PC-9 (cell line): ENCODE results near the gene KBTBD4. TPM values are rescaled to one million over a fixed set of nuclear protein-coding genes. Genes with fewer than 3 reads are reported as not detected.
A peak's percentile ranks its signal among the peaks of the same experiment; 100 is the strongest.

Experiments
- BruUV-seq: library from RNA; stranded (reverse); fragments of 400-500 nt; replicated peaks from 2 replicates; lab custom pipeline; 2021; lab: Mats Ljungman, UMichigan
- CTCF ChIA-PET: fragments of 300-600 bp; sonication (Branson Sonifier 250); formaldehyde crosslinking; loops from one replicate; lab custom pipeline; 2022; ENCODE audit warnings: antibody characterized with exemption; lab: Charles Lee
- POLR2A ChIA-PET: fragments of 300-600 bp; sonication (Branson Sonifier 250); formaldehyde crosslinking; loops from one replicate; lab custom pipeline; 2022; ENCODE audit warnings: antibody characterized with exemption; ENCODE audit not compliant: unreplicated experiment; lab: Charles Lee
- DNase-seq, 2 experiments: peaks; one replicate each; pipeline versions ENCODE4 v3.0.0 to v3.0.0-alpha.2; 2015 to 2022; ENCODE audit warnings: mixed read lengths in 1 of 2
- H2AFZ ChIP-seq: fragments of 200-600 bp; sonication (generic); 2 replicates; pipeline ENCODE4 v1.8.1; 2017; ENCODE audit warnings: antibody characterized with exemption
- H3F3A ChIP-seq: fragments of 200-600 bp; sonication (generic); 2 replicates; pipeline ENCODE4 v1.8.1; 2017; ENCODE audit warnings: antibody characterized with exemption, mild to moderate bottlenecking, low read depth; ENCODE audit not compliant: insufficient read depth
- H3K27ac ChIP-seq: fragments of 200-600 bp; sonication (generic); 2 replicates; pipeline ENCODE4 v1.6.1; 2016; ENCODE audit warnings: mixed run types
- H3K27me3 ChIP-seq: fragments of 200-600 bp; sonication (generic); 2 replicates; pipeline ENCODE4 v1.6.1; 2016; ENCODE audit warnings: low read depth, mixed run types; ENCODE audit not compliant: insufficient read depth
- H3K36me3 ChIP-seq: fragments of 200-600 bp; sonication (generic); 2 replicates; pipeline ENCODE4 v1.6.1; 2016; ENCODE audit warnings: low read depth, mixed run types
- H3K4me1 ChIP-seq: fragments of 200-600 bp; sonication (generic); replicated peaks from 2 replicates; pipeline ENCODE4 v1.6.1; 2016; ENCODE audit warnings: mixed run types; ENCODE audit not compliant: insufficient read depth
- H3K4me2 ChIP-seq: fragments of 200-600 bp; sonication (generic); 2 replicates; pipeline ENCODE4 v1.6.1; 2017; ENCODE audit warnings: mixed run types
- H3K4me3 ChIP-seq: fragments of 200-600 bp; sonication (generic); 2 replicates; pipeline ENCODE4 v1.6.1; 2016; ENCODE audit warnings: mixed run types
- H3K79me2 ChIP-seq: fragments of 200-600 bp; sonication (generic); 2 replicates; pipeline ENCODE4 v1.6.1; 2017; ENCODE audit warnings: low read depth, mixed run types
- H3K9me2 ChIP-seq: fragments of 200-600 bp; sonication (generic); 2 replicates; pipeline ENCODE4 v1.8.1; 2017; ENCODE audit warnings: mild to moderate bottlenecking; ENCODE audit not compliant: insufficient read depth
- H3K9me3 ChIP-seq: fragments of 200-600 bp; sonication (generic); 2 replicates; pipeline ENCODE4 v1.8.1; 2016; ENCODE audit warnings: low read depth; ENCODE audit not compliant: insufficient read depth
- H4K20me1 ChIP-seq: fragments of 200-600 bp; sonication (generic); 2 replicates; pipeline ENCODE4 v1.8.1; 2017; ENCODE audit not compliant: insufficient read depth
- EZH2 ChIP-seq: fragments of 200-600 bp; sonication (generic); IDR thresholded peaks from 2 replicates; pipeline ENCODE4 v1.8.0; 2017; ENCODE audit warnings: antibody characterized with exemption, low read depth
- intact Hi-C: fragments of 100-400 bp; cut with micrococcal nuclease; formaldehyde crosslinking; loops from one replicate; pipeline ENCODE4 v1.10.0; 2022; ENCODE audit not compliant: unreplicated experiment
- total RNA-seq: library from RNA; stranded (reverse); gene quantifications from 2 replicates; pipeline ENCODE4 v1.2.3, GENCODE V29; 2021
- TF ChIP-seq, protein P1 (sequence below): fragments of 200-600 bp; sonication (generic); conservative IDR thresholded peaks from 2 replicates; pipeline ENCODE4 v1.6.1; 2017; ENCODE audit warnings: mixed run types, antibody characterized with exemption, mild to moderate bottlenecking, moderate library complexity

Gene KBTBD4
- total RNA-seq, 1 experiment from 2014 or later: 20.3 TPM

DNA sequence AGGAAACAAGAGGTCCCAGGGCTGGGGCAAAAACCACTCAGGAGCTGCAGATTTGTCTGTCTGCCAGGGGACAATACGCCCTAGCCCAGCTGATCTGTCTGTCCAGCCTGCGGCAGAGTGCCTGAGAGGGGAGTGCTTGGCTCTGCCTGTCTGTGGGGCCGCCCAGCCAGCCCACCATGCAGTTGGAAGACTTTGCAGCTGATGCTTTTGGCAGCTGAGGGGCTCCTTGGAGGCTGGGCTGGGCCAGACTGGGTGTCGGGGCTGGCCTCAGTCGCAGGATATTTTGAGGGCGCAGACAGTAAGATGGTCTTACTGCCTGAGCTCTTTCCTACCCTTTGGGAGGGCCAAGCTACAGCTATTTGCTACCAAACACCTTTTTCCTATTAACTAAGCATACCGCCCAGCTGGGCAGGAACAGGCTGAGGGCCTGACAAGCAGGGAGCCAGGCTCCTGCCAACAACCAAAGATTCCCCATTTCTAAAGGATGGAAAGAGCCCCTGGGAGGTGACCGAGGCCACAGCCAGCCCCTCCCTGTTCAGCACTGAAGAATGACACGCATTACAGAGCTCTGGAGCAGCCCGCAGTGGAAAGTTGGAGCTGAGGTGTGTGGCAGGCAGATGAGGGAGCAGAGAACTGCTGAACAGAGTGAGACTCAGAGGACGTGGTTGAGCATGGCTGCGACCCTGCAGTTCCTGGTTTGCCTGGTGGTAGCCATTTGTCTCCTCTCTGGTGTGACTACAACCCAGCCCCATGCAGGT, 7.5 kb upstream of the KBTBD4 start, which contains the start of gene FAM180B:
Gene FAM180B (plus strand): TSS at position 581 of the 758 bp plus-strand sequence. CDS start 91 bp downstream, at position 672.
- H4K20me1 ChIP-seq: no peaks in the 10 kb centered on the region
- BruUV-seq: no TSS peak
- intact Hi-C loops: no loop called here
- TF ChIP-seq, protein P1, sequence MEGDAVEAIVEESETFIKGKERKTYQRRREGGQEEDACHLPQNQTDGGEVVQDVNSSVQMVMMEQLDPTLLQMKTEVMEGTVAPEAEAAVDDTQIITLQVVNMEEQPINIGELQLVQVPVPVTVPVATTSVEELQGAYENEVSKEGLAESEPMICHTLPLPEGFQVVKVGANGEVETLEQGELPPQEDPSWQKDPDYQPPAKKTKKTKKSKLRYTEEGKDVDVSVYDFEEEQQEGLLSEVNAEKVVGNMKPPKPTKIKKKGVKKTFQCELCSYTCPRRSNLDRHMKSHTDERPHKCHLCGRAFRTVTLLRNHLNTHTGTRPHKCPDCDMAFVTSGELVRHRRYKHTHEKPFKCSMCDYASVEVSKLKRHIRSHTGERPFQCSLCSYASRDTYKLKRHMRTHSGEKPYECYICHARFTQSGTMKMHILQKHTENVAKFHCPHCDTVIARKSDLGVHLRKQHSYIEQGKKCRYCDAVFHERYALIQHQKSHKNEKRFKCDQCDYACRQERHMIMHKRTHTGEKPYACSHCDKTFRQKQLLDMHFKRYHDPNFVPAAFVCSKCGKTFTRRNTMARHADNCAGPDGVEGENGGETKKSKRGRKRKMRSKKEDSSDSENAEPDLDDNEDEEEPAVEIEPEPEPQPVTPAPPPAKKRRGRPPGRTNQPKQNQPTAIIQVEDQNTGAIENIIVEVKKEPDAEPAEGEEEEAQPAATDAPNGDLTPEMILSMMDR: no peak
- TF ChIP-seq EZH2: no peak
- no peaks in the 10 kb centered on the region for H3K79me2 ChIP-seq
- no peak within 1 kb of the TSS for H2AFZ ChIP-seq
- 0 out of 2 replicates have a peak, but pooled peaks cover 8% of the 10 kb centered on the region for H3K36me3 ChIP-seq
- no peaks in the 10 kb centered on the region; the same call in 1 of the 2 replicates for H3F3A ChIP-seq
- H3K4me3 ChIP-seq: no peak within 1 kb of the TSS
- H3K9me2 ChIP-seq: no peaks in the 10 kb centered on the region
- no peaks in the 10 kb centered on the region for H3K4me1 ChIP-seq
- H3K27me3 ChIP-seq: no peaks in the 10 kb centered on the region
- H3K4me2 ChIP-seq: no peak within 1 kb of the TSS
- DNase-seq: no peak
- H3K9me3 ChIP-seq: no peaks in the 10 kb centered on the region
- no peak within 1 kb of the TSS for H3K27ac ChIP-seq
- CTCF ChIA-PET: no interaction called here
- POLR2A ChIA-PET: no interaction called here

DNA sequence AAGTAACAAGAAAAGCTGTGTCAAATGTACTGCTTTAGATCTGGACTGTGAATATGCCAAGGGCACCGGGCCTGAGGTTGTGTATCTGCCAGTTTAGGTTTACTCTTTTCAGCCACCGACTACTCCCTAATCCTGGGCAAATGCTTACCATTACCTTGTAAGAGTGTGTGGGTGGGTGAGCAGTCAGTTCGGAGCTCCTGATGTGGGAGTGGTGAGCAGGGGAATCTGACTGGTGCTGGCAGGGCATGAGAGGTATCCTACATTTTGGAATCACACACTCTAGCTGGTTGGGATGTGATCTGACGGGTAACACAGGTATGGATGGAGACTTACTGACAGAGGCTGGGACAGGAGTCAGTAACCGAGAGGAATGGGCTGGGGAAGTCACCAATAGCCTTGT, 5.1 kb upstream of the KBTBD4 start:
- H3K4me3 ChIP-seq: no peak overlapping the region
- CTCF ChIA-PET: no interaction called here
- H2AFZ ChIP-seq: no peak overlapping the region
- H3K9me3 ChIP-seq: no peaks in the 10 kb centered on the region
- H3K4me1 ChIP-seq: peaks cover 6% of the 10 kb centered on the region
- H3K79me2 ChIP-seq: peaks cover 20% of the 10 kb centered on the region
- no TSS peak for BruUV-seq
- no peak for DNase-seq
- no peaks in the 10 kb centered on the region for H3K9me2 ChIP-seq
- intact Hi-C loops: no loop called here
- H3F3A ChIP-seq: no peaks in the 10 kb centered on the region; the same call in 1 of the 2 replicates
- H4K20me1 ChIP-seq: no peaks in the 10 kb centered on the region
- H3K4me2 ChIP-seq: no peak overlapping the region
- H3K27ac ChIP-seq: no peak overlapping the region
- POLR2A ChIA-PET: no interaction called here
- 0 out of 2 replicates have a peak, but pooled peaks cover 12% of the 10 kb centered on the region for H3K36me3 ChIP-seq
- TF ChIP-seq, protein P1: no peak
- H3K27me3 ChIP-seq: no peaks in the 10 kb centered on the region

DNA sequence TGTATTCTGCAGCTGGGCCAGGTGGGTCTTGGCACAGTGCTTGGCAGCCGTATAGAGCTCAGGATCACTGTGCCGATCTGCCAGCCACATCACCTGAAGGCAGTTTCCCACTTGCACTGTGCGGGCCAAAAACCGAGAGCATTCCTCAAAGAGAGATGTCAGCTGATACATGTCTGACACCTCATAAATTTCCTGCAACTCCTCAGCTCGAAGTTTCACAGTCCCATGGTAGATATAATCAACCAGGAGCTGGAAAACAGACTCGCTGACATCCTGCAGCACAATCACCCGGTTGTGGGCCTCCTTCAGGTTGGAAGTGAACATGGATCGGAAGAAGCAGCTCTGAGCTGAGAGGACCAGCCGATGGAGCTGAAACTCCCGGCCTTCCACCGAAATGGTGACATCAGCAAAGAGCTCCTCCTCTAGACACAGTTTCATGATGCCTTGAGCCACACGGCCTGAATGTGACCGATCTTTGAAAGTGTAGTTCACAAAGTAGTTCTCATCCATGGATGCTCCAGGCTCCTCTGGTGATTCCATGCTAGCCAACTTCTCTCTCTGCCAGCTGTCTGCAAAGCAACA, 1.2 kb downstream of the KBTBD4 start:
- peaks cover 17% of the 10 kb centered on the region; the same call in 1 of the 2 replicates for H3K36me3 ChIP-seq
- peak overlapping the region; percentile 80; the same call in 1 of the 2 replicates for H3K4me3 ChIP-seq
- ChIA-PET POLR2A (interaction anchor here (0.5 to 0.6 kb wide), 3 partner anchors 11 to 1128 kb away, joined by 3 to 14 read pairs (median 5); no protein-coding TSS in a partner anchor), CTCF (no interaction called here)
- H3K27me3 ChIP-seq: no peaks in the 10 kb centered on the region
- H3K4me1 ChIP-seq: peaks cover 12% of the 10 kb centered on the region
- H3K4me2 ChIP-seq: peak overlapping the region; percentile 98
- no peaks in the 10 kb centered on the region for H3K9me3 ChIP-seq
- DNase-seq: no peak
- no peak for TF ChIP-seq EZH2
- TF ChIP-seq, protein P1: no peak
- no peaks in the 10 kb centered on the region for H4K20me1 ChIP-seq
- H3F3A ChIP-seq: peaks cover 16% of the 10 kb centered on the region; the same call in 1 of the 2 replicates
- no peak overlapping the region for H2AFZ ChIP-seq
- BruUV-seq: TSS peak; percentile 39
- H3K79me2 ChIP-seq: peaks cover 34% of the 10 kb centered on the region
- H3K27ac ChIP-seq: no peak overlapping the region
- intact Hi-C loops: no loop called here
- H3K9me2 ChIP-seq: no peaks in the 10 kb centered on the region
